H9 (cell line): Measurements from ENCODE around the gene OSBPL10. TPM values are rescaled to one million over a fixed set of nuclear protein-coding genes. Genes with fewer than 3 reads are reported as not detected.

Experiments used
- DNase-seq: peaks from one replicate; pipeline ENCODE4 v3.0.0-alpha.2; 2017
- H2AFZ ChIP-seq: one replicate; pipeline ENCODE4 v1.6.1; 2013; ENCODE audit warnings: mild to moderate bottlenecking, low read length, control low read depth, moderate library complexity
- H2AK5ac ChIP-seq: 2 replicates; pipeline ENCODE4 v1.6.1; 2013; ENCODE audit warnings: low read length, control low read depth, mixed read lengths; ENCODE audit not compliant: insufficient read length
- H2BK120ac ChIP-seq: one replicate; pipeline ENCODE4 v1.6.1; 2013; ENCODE audit warnings: low read depth, mild to moderate bottlenecking, low read length, control low read depth, inconsistent platforms; ENCODE audit not compliant: poor library complexity, severe bottlenecking
- H2BK12ac ChIP-seq: 2 replicates; pipeline ENCODE4 v1.6.1; 2013; ENCODE audit warnings: low read length, control low read depth, mixed read lengths, low read depth; ENCODE audit not compliant: insufficient read length
- H2BK15ac ChIP-seq: 2 replicates; pipeline ENCODE4 v1.6.1; 2013; ENCODE audit warnings: low read depth, low read length, control low read depth
- H2BK20ac ChIP-seq: one replicate; pipeline ENCODE4 v1.6.1; 2013; ENCODE audit warnings: low read depth, mild to moderate bottlenecking, low read length, control low read depth, inconsistent platforms; ENCODE audit not compliant: poor library complexity, severe bottlenecking
- H2BK5ac ChIP-seq: 2 replicates; pipeline ENCODE4 v1.6.1; 2013; ENCODE audit warnings: low read length, control low read depth, mixed read lengths; ENCODE audit not compliant: insufficient read length
- H3K14ac ChIP-seq: 2 replicates; pipeline ENCODE4 v1.6.1; 2013; ENCODE audit warnings: low read length, control low read depth; ENCODE audit not compliant: insufficient read depth
- H3K18ac ChIP-seq: 2 replicates; pipeline ENCODE4 v1.6.1; 2013; ENCODE audit warnings: low read depth, mild to moderate bottlenecking, mixed read lengths, low read length, control low read depth; ENCODE audit not compliant: insufficient read length
- H3K23ac ChIP-seq: 2 replicates; pipeline ENCODE4 v1.6.1; 2013; ENCODE audit warnings: low read length, control low read depth, mixed read lengths, low read depth; ENCODE audit not compliant: insufficient read length
- H3K23me2 ChIP-seq: 2 replicates; pipeline ENCODE4 v1.6.1; 2013; ENCODE audit warnings: low read depth, mild to moderate bottlenecking, mixed read lengths, low read length, control low read depth; ENCODE audit not compliant: insufficient read length, poor library complexity, severe bottlenecking
- H3K27ac ChIP-seq: 2 replicates; pipeline ENCODE4 v1.5.1; 2013; ENCODE audit warnings: low read length, control low read depth, mixed read lengths, low read depth; ENCODE audit not compliant: insufficient read length
- H3K27me3 ChIP-seq: 2 replicates; pipeline ENCODE4 v1.6.1; 2013; ENCODE audit warnings: low read length, control low read depth, inconsistent platforms; ENCODE audit not compliant: insufficient read depth
- H3K4ac ChIP-seq: 2 replicates; pipeline ENCODE4 v1.6.1; 2013; ENCODE audit warnings: low read depth, mild to moderate bottlenecking, control low read depth, inconsistent platforms, low read length, moderate library complexity
- H3K4me1 ChIP-seq: 2 replicates; pipeline ENCODE4 v1.6.1; 2013; ENCODE audit warnings: low read length, control low read depth, inconsistent platforms; ENCODE audit not compliant: insufficient read depth
- H3K4me2 ChIP-seq: 2 replicates; pipeline ENCODE4 v1.6.1; 2013; ENCODE audit warnings: low read length, control low read depth, mixed read lengths; ENCODE audit not compliant: insufficient read length, insufficient read depth
- H3K56ac ChIP-seq: 2 replicates; pipeline ENCODE4 v1.6.1; 2013; ENCODE audit warnings: low read depth, mild to moderate bottlenecking, mixed read lengths, low read length, control low read depth; ENCODE audit not compliant: insufficient read length
- H3K79me1 ChIP-seq: 2 replicates; pipeline ENCODE4 v1.6.1; 2013; ENCODE audit warnings: low read depth, mild to moderate bottlenecking, moderate library complexity, low read length, control low read depth, inconsistent platforms; ENCODE audit not compliant: insufficient read depth, poor library complexity, severe bottlenecking
- H3K79me2 ChIP-seq: 2 replicates; pipeline ENCODE4 v1.6.1; 2013; ENCODE audit warnings: low read length, control low read depth, inconsistent platforms; ENCODE audit not compliant: insufficient read depth
- H3K9ac ChIP-seq: 2 replicates; pipeline ENCODE4 v1.6.1; 2013; ENCODE audit warnings: low read length, control low read depth, mixed read lengths; ENCODE audit not compliant: insufficient read length; ENCODE audit errors: extremely low read depth
- H3K9me3 ChIP-seq: one replicate; pipeline ENCODE4 v1.6.1; 2013; ENCODE audit warnings: low read depth, low read length, inconsistent platforms; ENCODE audit not compliant: control insufficient read depth
- H3T11ph ChIP-seq: one replicate; pipeline ENCODE4 v1.6.1; 2013; ENCODE audit warnings: mild to moderate bottlenecking, low read length, control low read depth, inconsistent platforms
- H4K20me1 ChIP-seq: one replicate; pipeline ENCODE4 v1.6.1; 2013; ENCODE audit not compliant: control insufficient read depth, insufficient read length, insufficient read depth
- H4K5ac ChIP-seq: 2 replicates; pipeline ENCODE4 v1.6.1; 2013; ENCODE audit warnings: low read depth, mild to moderate bottlenecking, mixed read lengths, low read length, control low read depth; ENCODE audit not compliant: insufficient read length
- H4K8ac ChIP-seq: replicated peaks from 2 replicates; pipeline ENCODE4 v1.6.1; 2013; ENCODE audit warnings: low read length, control low read depth, mixed read lengths, low read depth; ENCODE audit not compliant: insufficient read length
- H4K91ac ChIP-seq: 2 replicates; pipeline ENCODE4 v1.6.1; 2013; ENCODE audit warnings: low read depth, mild to moderate bottlenecking, moderate library complexity, mixed read lengths, low read length, control low read depth; ENCODE audit not compliant: insufficient read length
- H3K27ac Mint-ChIP-seq, 3 experiments: 2 replicates in 2 of 3; 3 replicates in 1 of 3; pipeline ENCODE4 v1.8.0; 2020 to 2021; ENCODE audit warnings: mixed read lengths in 3 of 3, mild to moderate bottlenecking in 1 of 3, moderate library complexity in 1 of 3
- H3K27me3 Mint-ChIP-seq: 2 replicates; pipeline ENCODE4 v1.8.0; 2021; ENCODE audit warnings: low read depth, mild to moderate bottlenecking, moderate library complexity, mixed read lengths
- H3K36me3 Mint-ChIP-seq, 3 experiments: 2 replicates in 2 of 3; 3 replicates in 1 of 3; pipeline ENCODE4 v1.8.0; 2020 to 2021; ENCODE audit warnings: low read depth in 3 of 3, mixed read lengths in 3 of 3; ENCODE audit not compliant: insufficient read depth in 1 of 3
- H3K4me1 Mint-ChIP-seq, 2 experiments: 2 replicates each; pipeline ENCODE4 v1.8.0; 2020; ENCODE audit warnings: mixed read lengths in 2 of 2
- H3K4me3 Mint-ChIP-seq, 2 experiments: 2 replicates in 1 of 2; 3 replicates in 1 of 2; pipeline ENCODE4 v1.8.0; 2020 to 2021; ENCODE audit warnings: mild to moderate bottlenecking in 2 of 2, mixed read lengths in 2 of 2, moderate library complexity in 1 of 2
- H3K9me3 Mint-ChIP-seq, 2 experiments: 2 replicates in 1 of 2; 3 replicates in 1 of 2; pipeline ENCODE4 v1.8.0; 2020; ENCODE audit warnings: mild to moderate bottlenecking in 2 of 2, mixed read lengths in 2 of 2, moderate library complexity in 1 of 2
- CTCF ChIP-seq: fragments of 200-600 bp; sonication (generic); conservative IDR thresholded peaks from 3 replicates; pipeline ENCODE4 v1.8.0; 2021; ENCODE audit warnings: antibody characterized with exemption, mild to moderate bottlenecking
- WGBS: extraction: QIAGEN DNeasy Blood & Tissue Kit; methylation state at CpG from one replicate; pipeline ENCODE4 v1.1.7; 2013; ENCODE audit warnings: missing lambda C conversion rate, low lambda C conversion rate, mixed read lengths; ENCODE audit not compliant: insufficient read length; ENCODE audit errors: extremely low coverage; 5-methylcytosine and 5-hydroxymethylcytosine counted together
- total RNA-seq: library from RNA; stranded (reverse); gene quantifications from 2 replicates; pipeline ENCODE4 v1.2.1, GENCODE V29; 2021

OSBPL10 gene
- total RNA-seq, 1 experiment from 2014 or later = 42.7 TPM

GRCh38 chr3:31875437-31875836, 105.6 kb downstream of the OSBPL10 start:
- peaks cover 12 to 20% (median 13%) of the 10 kb centered on the region in 3 experiments for H3K36me3 Mint-ChIP-seq
- no peak overlapping the region for H3K4me3 Mint-ChIP-seq
- Histone ChIP-seq H4K20me1 (no peaks in the 10 kb centered on the region), H3K4ac (no peak overlapping the region), H3K9me3 (no peaks in the 10 kb centered on the region), H4K5ac (no peak overlapping the region), H3K27ac (no peak overlapping the region), H3K23me2 (no peaks in the 10 kb centered on the region), H3T11ph (no peak overlapping the region), H4K8ac (no peak overlapping the region), H2BK120ac (no peak overlapping the region), H3K4me1 (no peaks in the 10 kb centered on the region), H2BK15ac (no peak overlapping the region), H2AK5ac (no peak overlapping the region), H3K18ac (no peak overlapping the region), H3K79me2 (peaks cover 2% of the 10 kb centered on the region; the same call in 1 of the 2 replicates), H3K23ac (no peak overlapping the region), H2BK12ac (no peak overlapping the region), H4K91ac (no peak overlapping the region), H2BK5ac (no peak overlapping the region), H2AFZ (no peak overlapping the region), H3K4me2 (no peak overlapping the region), H3K27me3 (no peaks in the 10 kb centered on the region), H2BK20ac (no peak overlapping the region), H3K56ac (no peak overlapping the region), H3K79me1 (peaks cover under 1% of the 10 kb centered on the region), H3K14ac (no peak overlapping the region), H3K9ac (no peak overlapping the region)
- peak overlapping the region in 1 of 3 experiments; percentile 65; a peak in 3 of 7 replicates for H3K27ac Mint-ChIP-seq
- H3K9me3 Mint-ChIP-seq = no peaks in the 10 kb centered on the region; a peak in 1 of 5 replicates
- TF ChIP-seq CTCF = no peak
- H3K4me1 Mint-ChIP-seq = peaks cover 13 to 16% of the 10 kb centered on the region in 2 experiments
- H3K27me3 Mint-ChIP-seq = no peaks in the 10 kb centered on the region
- DNase-seq = no peak
- WGBS = no CpG with 5 or more reads among the region's 2 CpGs
